GDM1 (cell line): ENCODE data around the gene GOLGA8B.
"Not testable (repeated sequence)": the region's sequence is repeated elsewhere in the genome, so short reads cannot be mapped to it uniquely, and the experiment has no call there.

Experiments
- DNase-seq: peaks from one replicate; lab custom pipeline; 2025; lab: John Stamatoyannopoulos, UW

The GOLGA8B gene

GRCh38 chr15:34583399-34584329, at the start of gene GOLGA8B:
Gene GOLGA8B (minus strand): TSS chr15:34583651. CDS start chr15:34535912, 47,739 bp downstream.
- DNase-seq, result no peak

- not testable (repeated sequence) for DNase-seq
Measured at GRCh38 chr15:34633165-34633564, 49.7 kb upstream of the GOLGA8B start.

GRCh38 chr15:34628577-34629152, 45.2 kb upstream of the GOLGA8B start:
- DNase-seq, result no peak

- DNase-seq, result no peak
Measured at GRCh38 chr15:34625007-34625406, 41.6 kb upstream of the GOLGA8B start.

GRCh38 chr15:34621675-34622074, 38.2 kb upstream of the GOLGA8B start:
- no peak for DNase-seq

- no peak for DNase-seq
Measured at GRCh38 chr15:34620814-34621213, 37.4 kb upstream of the GOLGA8B start.

- no peak for DNase-seq
Measured at GRCh38 chr15:34620142-34620541, 36.7 kb upstream of the GOLGA8B start.

- no peak for DNase-seq
Measured at GRCh38 chr15:34619151-34619550, 35.7 kb upstream of the GOLGA8B start.

GRCh38 chr15:34618073-34618472, 34.6 kb upstream of the GOLGA8B start:
- DNase-seq, result no peak

- DNase-seq, result no peak
Measured at GRCh38 chr15:34616613-34617012, 33.2 kb upstream of the GOLGA8B start.

- no peak for DNase-seq
Measured at GRCh38 chr15:34613997-34614396, 30.5 kb upstream of the GOLGA8B start.

GRCh38 chr15:34613301-34613700, 29.9 kb upstream of the GOLGA8B start:
- DNase-seq, result no peak

- DNase-seq, result no peak
Measured at GRCh38 chr15:34610354-34610753, 26.9 kb upstream of the GOLGA8B start.

- DNase-seq, result no peak
Measured at GRCh38 chr15:34609102-34610057, 25.9 kb upstream of the GOLGA8B start.

- no peak for DNase-seq
Measured at GRCh38 chr15:34608517-34608916, 25.1 kb upstream of the GOLGA8B start.

GRCh38 chr15:34607832-34608231, 24.4 kb upstream of the GOLGA8B start:
- DNase-seq, result no peak

GRCh38 chr15:34606545-34606944, 23.1 kb upstream of the GOLGA8B start:
- no peak for DNase-seq

- no peak for DNase-seq
Measured at GRCh38 chr15:34606131-34606530, 22.7 kb upstream of the GOLGA8B start.

GRCh38 chr15:34603095-34603494, 19.6 kb upstream of the GOLGA8B start:
- DNase-seq, result no peak

GRCh38 chr15:34600923-34601322, 17.5 kb upstream of the GOLGA8B start:
- DNase-seq, result no peak

- DNase-seq, result no peak
Measured at GRCh38 chr15:34598799-34599585, 15.5 kb upstream of the GOLGA8B start.
